ENCODE data around the gene GOLM1.
"Not testable (repeated sequence)": the region's sequence is repeated elsewhere in the genome, so short reads cannot be mapped to it uniquely, and the experiment has no call there.

The GOLM1 gene

DNA sequence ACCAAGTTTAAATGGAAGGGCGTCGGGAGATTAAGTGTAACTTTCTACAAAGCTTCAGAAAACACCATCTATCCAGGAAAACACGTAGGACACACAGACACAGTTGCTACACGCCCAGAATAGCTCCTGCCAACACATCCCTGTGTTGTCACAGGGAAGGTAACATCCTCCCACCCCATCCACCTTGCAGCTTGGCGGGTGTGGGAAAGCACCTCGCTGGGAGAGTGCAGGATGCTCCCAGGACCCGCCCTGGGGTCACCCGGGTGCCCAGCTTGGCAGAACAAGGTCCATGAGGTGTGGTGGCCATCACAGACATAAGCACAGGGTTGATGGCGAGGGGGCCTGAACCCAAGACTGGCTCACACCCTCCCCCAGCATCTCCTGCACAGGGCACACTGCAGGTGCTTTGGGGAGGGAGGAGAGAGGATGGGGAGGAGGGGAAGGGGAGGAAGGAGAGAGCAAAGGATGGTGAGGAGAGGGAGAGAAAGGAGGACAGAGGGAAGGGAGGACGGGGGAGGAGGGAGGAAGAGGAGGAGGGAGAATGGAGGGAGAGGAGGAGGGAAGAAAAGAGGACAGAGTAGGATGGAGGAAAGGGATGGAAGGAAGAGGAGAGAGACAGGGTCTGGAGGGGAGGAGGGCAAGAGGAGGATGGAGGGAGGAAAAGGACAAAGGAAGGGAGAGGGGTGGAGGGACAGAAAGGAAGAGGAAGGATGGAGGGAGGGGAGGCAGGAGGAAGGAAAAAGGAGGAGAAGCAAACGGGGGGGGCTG lies 37.2 kb downstream of the GOLM1 start:
- no peak overlapping the region for H3K27ac ChIP-seq (ENCODE audit: low read length)
- H3K4me1 ChIP-seq (ENCODE audit: control insufficient read depth in 1 of 2, insufficient read depth in 2 of 2, low read length in 2 of 2) = no peaks in the 10 kb centered on the region
- H3K36me3 ChIP-seq (ENCODE audit: control insufficient read depth in 1 of 2, insufficient read depth in 2 of 2, low read length in 2 of 2) = peaks cover 0 to 4% of the 10 kb centered on the region in 2 donors
- no peak overlapping the region for H3K4me3 ChIP-seq (ENCODE audit: low read depth in 1 of 2, low read length in 2 of 2)
- H3K9me3 ChIP-seq (ENCODE audit: control insufficient read depth in 1 of 2, low read length in 2 of 2) = no peaks in the 10 kb centered on the region
- no peaks in the 10 kb centered on the region for H3K27me3 ChIP-seq (ENCODE audit: low read depth, low read length)

DNA sequence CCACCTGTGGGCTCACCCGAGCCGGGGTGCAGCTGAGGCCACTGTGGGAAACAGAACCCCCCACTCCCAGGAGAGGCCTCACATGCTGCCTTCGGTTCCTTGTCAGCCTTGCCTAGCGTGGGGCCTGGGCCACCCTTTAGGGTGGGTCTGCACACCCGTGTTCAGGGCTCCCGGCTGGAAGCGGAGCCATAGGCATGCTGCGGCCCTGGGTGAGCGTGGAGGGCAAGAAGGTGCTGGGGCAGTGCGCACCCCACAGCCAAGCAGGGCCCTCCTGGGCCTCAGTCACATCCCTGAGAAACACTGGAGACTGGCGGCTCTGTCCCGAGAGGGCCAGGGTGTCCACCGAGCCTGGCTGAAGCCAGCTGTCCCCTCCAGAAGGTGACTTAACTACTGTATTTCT lies 41.9 kb downstream of the GOLM1 start:
- Histone ChIP-seq H3K4me1 (ENCODE audit: control insufficient read depth in 1 of 2, insufficient read depth in 2 of 2, low read length in 2 of 2) (no peaks in the 10 kb centered on the region), H3K27me3 (ENCODE audit: low read depth, low read length) (no peaks in the 10 kb centered on the region), H3K4me3 (ENCODE audit: low read depth in 1 of 2, low read length in 2 of 2) (no peak overlapping the region), H3K36me3 (ENCODE audit: control insufficient read depth in 1 of 2, insufficient read depth in 2 of 2, low read length in 2 of 2) (peaks cover 0 to 4% of the 10 kb centered on the region in 2 donors), H3K9me3 (ENCODE audit: control insufficient read depth in 1 of 2, low read length in 2 of 2) (no peaks in the 10 kb centered on the region), H3K27ac (ENCODE audit: low read length) (no peak overlapping the region)

DNA sequence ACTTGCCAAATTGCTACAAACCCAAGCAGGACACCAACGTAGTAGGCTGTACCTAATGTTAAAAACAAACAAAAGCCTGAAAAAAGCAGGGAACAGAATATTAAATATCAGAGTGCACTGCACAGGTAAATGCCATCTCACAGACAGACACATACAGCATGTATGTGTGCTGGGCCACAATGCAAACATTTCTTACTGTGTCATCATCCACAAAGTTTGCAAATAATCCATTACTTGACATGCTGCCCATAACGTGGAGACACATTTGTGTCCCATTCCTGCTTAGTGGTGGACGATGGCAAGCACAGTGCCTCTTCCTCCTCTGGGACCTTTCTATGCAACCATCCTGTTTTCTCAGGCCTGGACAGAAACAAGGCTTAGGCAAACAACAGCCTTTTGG lies 44.7 kb downstream of the GOLM1 start:
- no peaks in the 10 kb centered on the region for H3K27me3 ChIP-seq (ENCODE audit: low read depth, low read length)
- H3K4me1 ChIP-seq (ENCODE audit: control insufficient read depth in 1 of 2, insufficient read depth in 2 of 2, low read length in 2 of 2) = no peaks in the 10 kb centered on the region
- H3K36me3 ChIP-seq (ENCODE audit: control insufficient read depth in 1 of 2, insufficient read depth in 2 of 2, low read length in 2 of 2) = no peaks in the 10 kb centered on the region
- no peaks in the 10 kb centered on the region for H3K9me3 ChIP-seq (ENCODE audit: control insufficient read depth in 1 of 2, low read length in 2 of 2)
- H3K27ac ChIP-seq (ENCODE audit: low read length) = no peak overlapping the region
- no peak overlapping the region for H3K4me3 ChIP-seq (ENCODE audit: low read depth in 1 of 2, low read length in 2 of 2)

DNA sequence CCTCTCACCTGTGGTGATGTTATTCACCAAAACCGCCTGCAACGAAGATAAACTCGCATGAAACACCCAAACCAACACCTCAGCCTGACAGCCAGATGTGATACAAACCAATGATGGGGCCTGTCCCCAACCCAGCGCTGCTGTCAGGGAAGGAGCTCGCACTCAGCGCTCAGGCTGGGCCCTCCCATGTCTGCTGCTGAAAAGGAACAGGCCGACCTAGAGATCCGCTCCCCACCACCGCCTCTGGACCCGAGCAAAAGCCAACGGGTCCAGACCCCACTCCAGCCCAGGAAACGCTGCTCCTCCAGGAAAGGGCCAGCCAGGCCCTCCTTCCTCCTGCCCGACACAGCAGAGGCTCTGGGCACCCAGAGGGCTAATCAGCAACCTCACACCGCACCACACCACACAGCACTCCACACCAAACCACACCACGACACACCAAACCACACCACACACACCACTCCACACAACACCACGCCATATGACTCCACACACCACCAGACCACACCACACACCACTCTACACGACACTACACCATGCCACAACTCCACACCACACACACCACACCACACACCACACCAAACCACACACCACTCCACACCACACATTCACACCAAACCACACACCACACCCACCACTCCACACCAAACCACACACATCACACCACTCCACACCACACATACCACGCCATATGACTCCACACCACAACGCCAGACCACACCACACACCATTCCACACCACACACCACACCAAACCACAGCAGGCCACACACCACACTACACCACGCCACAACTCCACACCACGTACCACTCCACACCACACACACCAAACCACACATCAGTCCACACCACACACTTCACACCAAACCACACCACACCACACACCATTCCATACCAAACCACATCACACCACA lies 46.5 kb downstream of the GOLM1 start:
- Histone ChIP-seq H3K4me1 (ENCODE audit: control insufficient read depth in 1 of 2, insufficient read depth in 2 of 2, low read length in 2 of 2) (no peaks in the 10 kb centered on the region), H3K27me3 (ENCODE audit: low read depth, low read length) (no peaks in the 10 kb centered on the region), H3K4me3 (ENCODE audit: low read depth in 1 of 2, low read length in 2 of 2) (no peak overlapping the region), H3K27ac (ENCODE audit: low read length) (no peak overlapping the region), H3K36me3 (ENCODE audit: control insufficient read depth in 1 of 2, insufficient read depth in 2 of 2, low read length in 2 of 2) (no peaks in the 10 kb centered on the region), H3K9me3 (ENCODE audit: control insufficient read depth in 1 of 2, low read length in 2 of 2) (no peaks in the 10 kb centered on the region)

DNA sequence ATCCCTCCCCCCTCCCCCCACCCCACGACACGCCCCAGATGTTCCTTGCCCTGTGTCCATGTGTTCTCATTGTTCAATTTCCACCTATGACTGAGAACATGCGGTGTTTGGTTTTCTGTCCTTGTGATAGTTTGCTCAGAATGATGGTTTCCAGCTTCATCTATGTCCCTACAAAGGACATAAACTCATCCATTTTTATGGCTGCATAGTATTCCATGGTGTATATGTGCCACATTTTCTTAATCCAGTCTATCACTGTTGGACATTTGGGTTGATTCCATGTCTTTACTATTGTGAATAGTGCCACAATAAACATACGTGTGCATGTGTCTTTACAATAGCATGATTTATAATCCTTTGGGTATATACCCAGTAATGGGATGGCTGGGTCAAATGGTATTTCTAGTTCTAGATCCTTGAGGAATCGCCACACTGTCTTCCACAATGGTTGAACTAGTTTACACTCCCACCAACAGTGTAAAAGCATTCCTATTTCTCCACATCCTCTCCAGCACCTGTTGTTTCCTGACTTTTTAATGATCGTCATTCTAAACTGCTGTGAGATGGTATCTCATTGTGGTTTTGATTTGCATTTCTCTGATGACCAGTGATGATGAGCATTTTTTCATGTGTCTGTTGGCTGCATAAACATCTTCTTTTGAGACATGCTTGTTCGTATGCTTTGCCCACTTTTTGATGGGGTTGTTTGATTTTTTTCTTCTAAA lies 51.2 kb downstream of the GOLM1 start:
- H3K36me3 ChIP-seq (ENCODE audit: control insufficient read depth in 1 of 2, insufficient read depth in 2 of 2, low read length in 2 of 2); H3K4me1 ChIP-seq (ENCODE audit: control insufficient read depth in 1 of 2, insufficient read depth in 2 of 2, low read length in 2 of 2); H3K4me3 ChIP-seq (ENCODE audit: low read depth in 1 of 2, low read length in 2 of 2); H3K9me3 ChIP-seq (ENCODE audit: control insufficient read depth in 1 of 2, low read length in 2 of 2); H3K27ac ChIP-seq (ENCODE audit: low read length); H3K27me3 ChIP-seq (ENCODE audit: low read depth, low read length): not testable (repeated sequence)

DNA sequence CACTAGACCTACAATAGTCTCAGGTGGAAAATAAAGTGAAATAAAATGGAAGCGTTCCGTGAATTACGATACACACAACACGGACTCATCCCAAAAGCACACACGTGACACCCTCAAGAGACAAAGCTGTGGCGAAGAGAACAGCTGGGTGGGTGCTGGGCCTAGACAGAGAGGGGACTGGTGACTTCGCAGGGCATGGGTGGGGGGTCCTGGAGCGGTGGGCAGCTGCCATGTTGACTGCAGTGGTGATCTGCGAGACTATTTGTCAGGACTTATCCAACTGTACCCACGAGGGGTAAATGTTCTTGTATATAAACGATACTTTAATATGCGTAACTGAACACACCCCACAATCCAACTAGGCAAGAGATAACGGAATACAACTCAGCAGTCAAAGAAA lies 52.0 kb downstream of the GOLM1 start:
- Histone ChIP-seq H3K36me3 (ENCODE audit: control insufficient read depth in 1 of 2, insufficient read depth in 2 of 2, low read length in 2 of 2) (no peaks in the 10 kb centered on the region), H3K27me3 (ENCODE audit: low read depth, low read length) (no peaks in the 10 kb centered on the region), H3K27ac (ENCODE audit: low read length) (no peak overlapping the region), H3K9me3 (ENCODE audit: control insufficient read depth in 1 of 2, low read length in 2 of 2) (no peaks in the 10 kb centered on the region), H3K4me3 (ENCODE audit: low read depth in 1 of 2, low read length in 2 of 2) (no peak overlapping the region), H3K4me1 (ENCODE audit: control insufficient read depth in 1 of 2, insufficient read depth in 2 of 2, low read length in 2 of 2) (no peaks in the 10 kb centered on the region)

DNA sequence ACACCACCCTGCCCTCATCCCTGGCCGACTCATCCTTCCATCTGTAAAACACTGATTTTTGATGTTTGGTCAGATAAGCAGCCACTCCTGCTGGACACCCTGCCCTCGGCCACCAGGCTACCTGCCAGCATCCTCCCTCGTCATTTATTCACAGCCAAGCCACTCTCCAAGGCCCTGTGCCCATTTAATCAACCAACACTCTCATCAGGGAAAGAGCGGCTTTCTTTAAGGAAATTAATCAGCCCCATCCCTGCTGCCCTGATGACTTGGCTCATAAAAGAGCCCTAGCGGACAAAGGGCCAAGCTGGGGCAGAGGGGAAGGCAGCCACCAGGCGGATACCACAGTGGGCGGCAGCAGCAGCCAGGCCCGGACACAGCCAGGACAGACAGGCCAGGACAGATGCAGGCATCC lies 52.4 kb downstream of the GOLM1 start:
- no peaks in the 10 kb centered on the region for H3K9me3 ChIP-seq (ENCODE audit: control insufficient read depth in 1 of 2, low read length in 2 of 2)
- no peak overlapping the region for H3K27ac ChIP-seq (ENCODE audit: low read length)
- no peaks in the 10 kb centered on the region for H3K27me3 ChIP-seq (ENCODE audit: low read depth, low read length)
- peaks cover 0 to 3% of the 10 kb centered on the region in 2 donors for H3K4me1 ChIP-seq (ENCODE audit: control insufficient read depth in 1 of 2, insufficient read depth in 2 of 2, low read length in 2 of 2)
- H3K4me3 ChIP-seq (ENCODE audit: low read depth in 1 of 2, low read length in 2 of 2) = no peak overlapping the region
- no peaks in the 10 kb centered on the region for H3K36me3 ChIP-seq (ENCODE audit: control insufficient read depth in 1 of 2, insufficient read depth in 2 of 2, low read length in 2 of 2)

DNA sequence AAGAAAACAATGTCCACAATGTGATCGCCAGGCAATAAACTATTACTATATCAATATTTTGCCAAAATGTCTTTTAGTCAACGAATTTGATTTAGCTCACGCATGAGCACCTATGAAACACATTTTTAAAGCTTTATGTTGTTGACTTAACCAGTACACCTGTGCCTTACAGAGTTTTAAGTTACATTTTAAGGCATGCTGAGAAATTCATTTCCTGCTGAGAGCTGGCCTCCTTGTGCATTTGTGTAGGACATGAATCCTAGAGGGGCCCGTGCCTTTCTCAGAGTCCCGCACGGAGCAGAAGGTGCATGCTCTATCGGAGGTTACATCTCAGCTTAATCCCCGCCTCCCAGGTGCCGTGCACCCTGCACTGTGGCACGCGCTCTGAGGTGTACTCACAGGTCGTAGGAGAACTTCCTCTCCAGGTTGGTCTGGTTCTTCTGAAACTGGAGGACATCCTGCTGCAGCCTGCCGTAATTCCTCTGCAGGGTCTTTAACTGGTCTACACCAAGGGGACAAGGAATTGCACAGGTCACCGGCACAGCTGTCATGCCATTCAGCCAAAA lies 53.2 kb downstream of the GOLM1 start:
- Histone ChIP-seq H3K4me3 (ENCODE audit: low read depth in 1 of 2, low read length in 2 of 2) (no peak overlapping the region), H3K27ac (ENCODE audit: low read length) (no peak overlapping the region), H3K9me3 (ENCODE audit: control insufficient read depth in 1 of 2, low read length in 2 of 2) (no peaks in the 10 kb centered on the region)

DNA sequence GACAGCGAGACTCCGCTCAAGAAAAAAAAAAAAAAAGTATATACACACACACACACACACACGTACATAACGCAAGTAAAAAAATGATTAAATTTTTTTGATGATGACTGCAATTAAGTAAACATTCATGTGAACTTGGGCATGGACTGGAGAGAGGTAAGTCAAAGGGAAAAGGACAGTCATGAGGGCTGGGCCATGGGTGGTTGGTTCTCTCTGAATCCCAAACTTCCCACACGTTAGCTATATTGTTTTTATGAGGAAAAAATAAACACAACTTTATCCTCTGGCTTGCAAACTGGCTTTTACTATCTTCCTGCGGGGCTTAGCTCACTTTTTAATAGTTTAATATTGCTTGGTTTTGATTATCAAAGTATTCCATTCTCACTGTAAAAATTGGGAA lies 53.7 kb downstream of the GOLM1 start:
- no peak overlapping the region for H3K27ac ChIP-seq (ENCODE audit: low read length)
- no peaks in the 10 kb centered on the region for H3K36me3 ChIP-seq (ENCODE audit: control insufficient read depth in 1 of 2, insufficient read depth in 2 of 2, low read length in 2 of 2)
- H3K4me1 ChIP-seq (ENCODE audit: control insufficient read depth in 1 of 2, insufficient read depth in 2 of 2, low read length in 2 of 2) = peaks cover 0 to 14% of the 10 kb centered on the region in 2 donors
- H3K9me3 ChIP-seq (ENCODE audit: control insufficient read depth in 1 of 2, low read length in 2 of 2) = no peaks in the 10 kb centered on the region
- no peaks in the 10 kb centered on the region for H3K27me3 ChIP-seq (ENCODE audit: low read depth, low read length)
- H3K4me3 ChIP-seq (ENCODE audit: low read depth in 1 of 2, low read length in 2 of 2) = no peak overlapping the region

More for the DNA sequence above, 53.2 kb downstream of the GOLM1 start:
- Histone ChIP-seq H3K4me1 (ENCODE audit: control insufficient read depth in 1 of 2, insufficient read depth in 2 of 2, low read length in 2 of 2) (peaks cover 0 to 11% of the 10 kb centered on the region in 2 donors), H3K27me3 (ENCODE audit: low read depth, low read length) (no peaks in the 10 kb centered on the region), H3K36me3 (ENCODE audit: control insufficient read depth in 1 of 2, insufficient read depth in 2 of 2, low read length in 2 of 2) (no peaks in the 10 kb centered on the region)

DNA sequence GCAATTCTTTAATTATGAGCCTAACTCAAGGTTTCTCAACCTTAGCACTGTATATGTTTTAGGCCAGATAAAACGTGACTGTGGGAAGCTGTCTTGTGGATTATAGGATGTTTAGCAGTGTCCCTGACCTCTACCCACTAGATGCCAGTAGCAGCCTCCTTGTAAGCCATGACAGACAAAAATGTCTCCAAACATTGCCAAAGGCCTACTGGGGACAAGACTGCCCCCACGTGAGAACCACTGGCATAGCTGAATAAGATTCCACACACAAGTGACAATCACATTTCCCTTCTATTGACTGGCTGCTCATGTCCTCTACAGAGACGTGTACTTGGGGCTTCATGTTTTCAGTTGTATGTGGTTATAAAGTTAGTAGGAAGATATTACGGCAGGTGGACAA lies 55.4 kb downstream of the GOLM1 start:
- no peak overlapping the region for H3K27ac ChIP-seq (ENCODE audit: low read length)
- H3K27me3 ChIP-seq (ENCODE audit: low read depth, low read length) = no peaks in the 10 kb centered on the region
- no peaks in the 10 kb centered on the region for H3K36me3 ChIP-seq (ENCODE audit: control insufficient read depth in 1 of 2, insufficient read depth in 2 of 2, low read length in 2 of 2)
- H3K4me1 ChIP-seq (ENCODE audit: control insufficient read depth in 1 of 2, insufficient read depth in 2 of 2, low read length in 2 of 2) = peaks cover 0 to 14% of the 10 kb centered on the region in 2 donors
- no peaks in the 10 kb centered on the region for H3K9me3 ChIP-seq (ENCODE audit: control insufficient read depth in 1 of 2, low read length in 2 of 2)
- no peak overlapping the region for H3K4me3 ChIP-seq (ENCODE audit: low read depth in 1 of 2, low read length in 2 of 2)

DNA sequence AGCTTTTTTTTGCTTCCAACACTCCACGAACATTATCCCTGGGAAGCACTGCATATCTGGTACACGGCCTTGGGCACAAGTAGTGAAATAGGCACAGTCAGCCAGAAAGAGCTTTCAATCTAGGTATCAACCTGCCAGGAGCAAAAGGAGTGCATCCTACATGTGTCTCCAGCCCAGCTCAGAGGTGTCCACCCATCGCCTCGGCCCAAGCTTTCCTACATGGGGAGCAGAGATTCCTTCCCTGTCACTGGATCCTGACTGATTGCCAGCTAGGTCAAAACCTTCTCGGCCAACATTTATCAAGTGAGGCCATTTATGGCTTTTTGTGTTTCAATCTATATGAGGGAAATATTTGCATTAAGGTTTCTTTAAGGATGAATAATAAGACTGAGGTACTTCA lies 55.8 kb downstream of the GOLM1 start:
- H3K36me3 ChIP-seq (ENCODE audit: control insufficient read depth in 1 of 2, insufficient read depth in 2 of 2, low read length in 2 of 2) = no peaks in the 10 kb centered on the region
- H3K9me3 ChIP-seq (ENCODE audit: control insufficient read depth in 1 of 2, low read length in 2 of 2) = no peaks in the 10 kb centered on the region
- peaks cover 0 to 14% of the 10 kb centered on the region in 2 donors for H3K4me1 ChIP-seq (ENCODE audit: control insufficient read depth in 1 of 2, insufficient read depth in 2 of 2, low read length in 2 of 2)
- no peak overlapping the region for H3K4me3 ChIP-seq (ENCODE audit: low read depth in 1 of 2, low read length in 2 of 2)
- H3K27ac ChIP-seq (ENCODE audit: low read length) = no peak overlapping the region
- no peaks in the 10 kb centered on the region for H3K27me3 ChIP-seq (ENCODE audit: low read depth, low read length)
